GM23338 (cell line): ENCODE measurements around the gene EDN2. TPM values are rescaled to one million over a fixed set of nuclear protein-coding genes. Genes with fewer than 3 reads are reported as not detected.

Source experiments
- ATAC-seq: fragments of 200-7000 bp; cut with Tn5 transposase; 3 replicates; pipeline ENCODE4 v1.9.1; 2020
- DNase-seq: peaks from one replicate; pipeline ENCODE4 v3.0.0-alpha.2; 2015; ENCODE audit warnings: low spot score
- H2AFZ ChIP-seq: fragments of 200-600 bp; sonication (generic); 2 replicates; pipeline ENCODE4 v1.8.0; 2016; ENCODE audit warnings: antibody characterized with exemption, mild to moderate bottlenecking, moderate library complexity
- H3F3A ChIP-seq: fragments of 200-600 bp; sonication (generic); replicated peaks from 2 replicates; pipeline ENCODE4 v1.8.0; 2017; ENCODE audit warnings: antibody characterized with exemption, mixed run types, low read depth
- H3K27ac ChIP-seq: fragments of 200-600 bp; sonication (generic); 2 replicates; pipeline ENCODE4 v1.6.1; 2016; ENCODE audit warnings: low read depth
- H3K27me3 ChIP-seq: fragments of 200-600 bp; sonication (generic); 2 replicates; pipeline ENCODE4 v1.8.0; 2016; ENCODE audit warnings: mild to moderate bottlenecking, mixed run types, moderate library complexity; ENCODE audit not compliant: insufficient read depth
- H3K36me3 ChIP-seq: fragments of 200-600 bp; sonication (generic); 2 replicates; pipeline ENCODE4 v1.8.0; 2016; ENCODE audit warnings: mild to moderate bottlenecking; ENCODE audit not compliant: insufficient read depth
- H3K4me1 ChIP-seq: fragments of 200-600 bp; sonication (generic); 2 replicates; pipeline ENCODE4 v1.8.0; 2016; ENCODE audit warnings: mild to moderate bottlenecking, moderate library complexity; ENCODE audit not compliant: insufficient read depth
- H3K4me2 ChIP-seq: fragments of 200-600 bp; sonication (generic); 2 replicates; pipeline ENCODE4 v1.7.1; 2017; ENCODE audit warnings: mixed run types
- H3K4me3 ChIP-seq: fragments of 200-600 bp; sonication (generic); 2 replicates; pipeline ENCODE4 v1.6.1; 2016; ENCODE audit warnings: mixed run types
- H3K79me2 ChIP-seq: fragments of 200-600 bp; sonication (generic); replicated peaks from 2 replicates; pipeline ENCODE4 v1.8.0; 2017; ENCODE audit warnings: mild to moderate bottlenecking; ENCODE audit not compliant: insufficient read depth
- H3K9me2 ChIP-seq: fragments of 200-600 bp; sonication (generic); 2 replicates; pipeline ENCODE4 v1.8.0; 2017; ENCODE audit not compliant: insufficient read depth
- H4K20me1 ChIP-seq: fragments of 200-600 bp; sonication (generic); replicated peaks from 2 replicates; pipeline ENCODE4 v1.8.0; 2017; ENCODE audit warnings: mild to moderate bottlenecking; ENCODE audit not compliant: insufficient read depth
- H3K27ac Mint-ChIP-seq: 2 replicates; pipeline ENCODE4 v1.8.0; 2020; ENCODE audit warnings: inconsistent platforms, mild to moderate bottlenecking, moderate library complexity, mixed read lengths
- H3K27me3 Mint-ChIP-seq: 3 replicates; pipeline ENCODE4 v1.8.0; 2022; ENCODE audit warnings: low read depth, mild to moderate bottlenecking, moderate library complexity, mixed read lengths, inconsistent platforms; ENCODE audit not compliant: insufficient read depth, poor library complexity
- H3K36me3 Mint-ChIP-seq: 3 replicates; pipeline ENCODE4 v1.8.0; 2021; ENCODE audit warnings: low read depth, mild to moderate bottlenecking, inconsistent platforms, moderate library complexity, mixed read lengths
- H3K4me1 Mint-ChIP-seq: 3 replicates; pipeline ENCODE4 v1.8.0; 2020; ENCODE audit warnings: mild to moderate bottlenecking, inconsistent platforms, mixed read lengths
- H3K4me3 Mint-ChIP-seq: 3 replicates; pipeline ENCODE4 v1.8.0; 2021; ENCODE audit warnings: moderate library complexity, mild to moderate bottlenecking, inconsistent platforms, mixed read lengths
- H3K9me3 Mint-ChIP-seq: 3 replicates; pipeline ENCODE4 v1.8.0; 2020; ENCODE audit warnings: moderate library complexity, mild to moderate bottlenecking, inconsistent platforms, mixed read lengths
- CREB1 ChIP-seq: fragments of 250-450 bp; sonication (Bioruptor Pico); IDR thresholded peaks from 2 replicates; pipeline ENCODE4 v1.5.0; 2020; ENCODE audit warnings: low read depth, mild to moderate bottlenecking, moderate library complexity
- EZH2 ChIP-seq: fragments of 200-600 bp; sonication (generic); IDR thresholded peaks from one replicate; pipeline ENCODE4 v1.8.0; 2017; ENCODE audit warnings: antibody characterized with exemption, mild to moderate bottlenecking, low read depth; ENCODE audit not compliant: unreplicated experiment
- EZH2phosphoT487 ChIP-seq: fragments of 200-600 bp; sonication (generic); IDR thresholded peaks from one replicate; pipeline ENCODE4 v1.8.1; 2018; ENCODE audit warnings: antibody characterized with exemption; ENCODE audit not compliant: unreplicated experiment
- JUNB ChIP-seq: IDR thresholded peaks from one replicate; pipeline ENCODE4 v1.6.1; 2016; ENCODE audit warnings: antibody characterized with exemption; ENCODE audit not compliant: unreplicated experiment
- NANOG ChIP-seq: IDR thresholded peaks from 2 replicates; pipeline ENCODE4 v1.6.1; 2016; ENCODE audit warnings: antibody characterized with exemption, borderline replicate concordance
- POLR2AphosphoS5 ChIP-seq: IDR thresholded peaks from 2 replicates; pipeline ENCODE4 v1.6.1; 2016; ENCODE audit warnings: antibody characterized with exemption, low read depth
- STAT1 ChIP-seq: IDR thresholded peaks from one replicate; pipeline ENCODE4 v1.6.1; 2016; ENCODE audit warnings: antibody characterized with exemption; ENCODE audit not compliant: unreplicated experiment
- ZNF114 ChIP-seq: fragments of 250-450 bp; sonication (Bioruptor Pico); IDR thresholded peaks from 2 replicates; pipeline ENCODE4 v1.5.0; 2020; ENCODE audit warnings: mild to moderate bottlenecking, moderate library complexity
- ZNF331 ChIP-seq: fragments of 250-450 bp; sonication (Bioruptor Pico); IDR thresholded peaks from 2 replicates; pipeline ENCODE4 v1.5.0; 2020; ENCODE audit warnings: low read depth, mild to moderate bottlenecking, moderate library complexity
- polyA plus RNA-seq: library from polyadenylated mRNA; unstranded; fragments of >200 nt; fragmentation: Nextera tagmentation; extraction: Ambion mirVana; gene quantifications from 2 replicates; pipeline ENCODE4 v1.2.1, GENCODE V29; 2016
- total RNA-seq: library from RNA; depleted of rRNA; stranded (reverse); fragments of >200 nt; shearing (Covaris generic); gene quantifications from 2 replicates; pipeline ENCODE4 v1.2.3, GENCODE V29; 2014
- TF ChIP-seq, protein P1 (sequence below): fragments of 250-450 bp; sonication (Bioruptor Pico); IDR thresholded peaks from 2 replicates; pipeline ENCODE4 v1.5.0; 2020; ENCODE audit warnings: mild to moderate bottlenecking, moderate library complexity
- TF ChIP-seq, protein P2 (sequence below): IDR thresholded peaks from one replicate; pipeline ENCODE4 v1.6.1; 2018; ENCODE audit warnings: antibody characterized with exemption; ENCODE audit not compliant: unreplicated experiment
- TF ChIP-seq, protein P3 (sequence below), 2 experiments: fragments of 200-600 bp in 1 of 2; sonication (generic) in 1 of 2; conservative IDR thresholded peaks; 2 replicates each; pipeline versions ENCODE4 v1.5.1 to v1.6.1; 2016 to 2017; ENCODE audit warnings: antibody characterized with exemption in 2 of 2, low read depth in 2 of 2, mild to moderate bottlenecking in 2 of 2, moderate library complexity in 1 of 2
- TF ChIP-seq, protein P4 (sequence below): IDR thresholded peaks from 2 replicates; pipeline ENCODE4 v1.6.1; 2016; ENCODE audit warnings: antibody characterized with exemption

EDN2 gene
- total and polyA plus RNA-seq, 2 experiments from 2014 or later, result not detected

GRCh38 chr1:41486053-41486370 lies 1.5 kb upstream of the EDN2 start:
- Histone ChIP-seq H3K27ac (no peak overlapping the region), H3F3A (no peaks in the 10 kb centered on the region), H3K79me2 (no peaks in the 10 kb centered on the region), H3K9me2 (peaks cover 4% of the 10 kb centered on the region; the same call in 1 of the 2 replicates), H3K4me2 (peak overlapping the region; percentile 68), H3K36me3 (no peaks in the 10 kb centered on the region), H2AFZ (peak overlapping the region; percentile 43; the same call in 1 of the 2 replicates), H3K27me3 (no peaks in the 10 kb centered on the region), H3K4me1 (peaks cover 26% of the 10 kb centered on the region), H4K20me1 (no peaks in the 10 kb centered on the region), H3K4me3 (peak overlapping the region; percentile 20; the same call in 1 of the 2 replicates)
- DNase-seq, result no peak
- H3K9me3 Mint-ChIP-seq, result no peaks in the 10 kb centered on the region
- no peaks in the 10 kb centered on the region for H3K36me3 Mint-ChIP-seq
- no peak overlapping the region for H3K27ac Mint-ChIP-seq
- no peak for TF ChIP-seq ZNF114 (CRISPR knock-in tag)
- no peak for TF ChIP-seq JUNB
- TF ChIP-seq, protein P1, sequence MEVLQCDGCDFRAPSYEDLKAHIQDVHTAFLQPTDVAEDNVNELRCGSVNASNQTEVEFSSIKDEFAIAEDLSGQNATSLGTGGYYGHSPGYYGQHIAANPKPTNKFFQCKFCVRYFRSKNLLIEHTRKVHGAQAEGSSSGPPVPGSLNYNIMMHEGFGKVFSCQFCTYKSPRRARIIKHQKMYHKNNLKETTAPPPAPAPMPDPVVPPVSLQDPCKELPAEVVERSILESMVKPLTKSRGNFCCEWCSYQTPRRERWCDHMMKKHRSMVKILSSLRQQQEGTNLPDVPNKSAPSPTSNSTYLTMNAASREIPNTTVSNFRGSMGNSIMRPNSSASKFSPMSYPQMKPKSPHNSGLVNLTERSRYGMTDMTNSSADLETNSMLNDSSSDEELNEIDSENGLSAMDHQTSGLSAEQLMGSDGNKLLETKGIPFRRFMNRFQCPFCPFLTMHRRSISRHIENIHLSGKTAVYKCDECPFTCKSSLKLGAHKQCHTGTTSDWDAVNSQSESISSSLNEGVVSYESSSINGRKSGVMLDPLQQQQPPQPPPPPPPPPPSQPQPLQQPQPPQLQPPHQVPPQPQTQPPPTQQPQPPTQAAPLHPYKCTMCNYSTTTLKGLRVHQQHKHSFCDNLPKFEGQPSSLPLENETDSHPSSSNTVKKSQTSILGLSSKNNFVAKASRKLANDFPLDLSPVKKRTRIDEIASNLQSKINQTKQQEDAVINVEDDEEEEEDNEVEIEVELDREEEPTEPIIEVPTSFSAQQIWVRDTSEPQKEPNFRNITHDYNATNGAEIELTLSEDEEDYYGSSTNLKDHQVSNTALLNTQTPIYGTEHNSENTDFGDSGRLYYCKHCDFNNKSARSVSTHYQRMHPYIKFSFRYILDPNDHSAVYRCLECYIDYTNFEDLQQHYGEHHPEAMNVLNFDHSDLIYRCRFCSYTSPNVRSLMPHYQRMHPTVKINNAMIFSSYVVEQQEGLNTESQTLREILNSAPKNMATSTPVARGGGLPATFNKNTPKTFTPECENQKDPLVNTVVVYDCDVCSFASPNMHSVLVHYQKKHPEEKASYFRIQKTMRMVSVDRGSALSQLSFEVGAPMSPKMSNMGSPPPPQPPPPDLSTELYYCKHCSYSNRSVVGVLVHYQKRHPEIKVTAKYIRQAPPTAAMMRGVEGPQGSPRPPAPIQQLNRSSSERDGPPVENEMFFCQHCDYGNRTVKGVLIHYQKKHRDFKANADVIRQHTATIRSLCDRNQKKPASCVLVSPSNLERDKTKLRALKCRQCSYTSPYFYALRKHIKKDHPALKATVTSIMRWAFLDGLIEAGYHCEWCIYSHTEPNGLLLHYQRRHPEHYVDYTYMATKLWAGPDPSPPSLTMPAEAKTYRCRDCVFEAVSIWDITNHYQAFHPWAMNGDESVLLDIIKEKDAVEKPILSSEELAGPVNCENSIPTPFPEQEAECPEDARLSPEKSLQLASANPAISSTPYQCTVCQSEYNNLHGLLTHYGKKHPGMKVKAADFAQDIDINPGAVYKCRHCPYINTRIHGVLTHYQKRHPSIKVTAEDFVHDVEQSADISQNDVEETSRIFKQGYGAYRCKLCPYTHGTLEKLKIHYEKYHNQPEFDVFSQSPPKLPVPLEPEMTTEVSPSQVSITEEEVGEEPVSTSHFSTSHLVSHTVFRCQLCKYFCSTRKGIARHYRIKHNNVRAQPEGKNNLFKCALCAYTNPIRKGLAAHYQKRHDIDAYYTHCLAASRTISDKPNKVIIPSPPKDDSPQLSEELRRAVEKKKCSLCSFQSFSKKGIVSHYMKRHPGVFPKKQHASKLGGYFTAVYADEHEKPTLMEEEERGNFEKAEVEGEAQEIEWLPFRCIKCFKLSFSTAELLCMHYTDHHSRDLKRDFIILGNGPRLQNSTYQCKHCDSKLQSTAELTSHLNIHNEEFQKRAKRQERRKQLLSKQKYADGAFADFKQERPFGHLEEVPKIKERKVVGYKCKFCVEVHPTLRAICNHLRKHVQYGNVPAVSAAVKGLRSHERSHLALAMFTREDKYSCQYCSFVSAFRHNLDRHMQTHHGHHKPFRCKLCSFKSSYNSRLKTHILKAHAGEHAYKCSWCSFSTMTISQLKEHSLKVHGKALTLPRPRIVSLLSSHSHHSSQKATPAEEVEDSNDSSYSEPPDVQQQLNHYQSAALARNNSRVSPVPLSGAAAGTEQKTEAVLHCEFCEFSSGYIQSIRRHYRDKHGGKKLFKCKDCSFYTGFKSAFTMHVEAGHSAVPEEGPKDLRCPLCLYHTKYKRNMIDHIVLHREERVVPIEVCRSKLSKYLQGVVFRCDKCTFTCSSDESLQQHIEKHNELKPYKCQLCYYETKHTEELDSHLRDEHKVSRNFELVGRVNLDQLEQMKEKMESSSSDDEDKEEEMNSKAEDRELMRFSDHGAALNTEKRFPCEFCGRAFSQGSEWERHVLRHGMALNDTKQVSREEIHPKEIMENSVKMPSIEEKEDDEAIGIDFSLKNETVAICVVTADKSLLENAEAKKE (CRISPR knock-in tag), result no peak
- TF ChIP-seq EZH2, result no peak
- TF ChIP-seq, protein P2, sequence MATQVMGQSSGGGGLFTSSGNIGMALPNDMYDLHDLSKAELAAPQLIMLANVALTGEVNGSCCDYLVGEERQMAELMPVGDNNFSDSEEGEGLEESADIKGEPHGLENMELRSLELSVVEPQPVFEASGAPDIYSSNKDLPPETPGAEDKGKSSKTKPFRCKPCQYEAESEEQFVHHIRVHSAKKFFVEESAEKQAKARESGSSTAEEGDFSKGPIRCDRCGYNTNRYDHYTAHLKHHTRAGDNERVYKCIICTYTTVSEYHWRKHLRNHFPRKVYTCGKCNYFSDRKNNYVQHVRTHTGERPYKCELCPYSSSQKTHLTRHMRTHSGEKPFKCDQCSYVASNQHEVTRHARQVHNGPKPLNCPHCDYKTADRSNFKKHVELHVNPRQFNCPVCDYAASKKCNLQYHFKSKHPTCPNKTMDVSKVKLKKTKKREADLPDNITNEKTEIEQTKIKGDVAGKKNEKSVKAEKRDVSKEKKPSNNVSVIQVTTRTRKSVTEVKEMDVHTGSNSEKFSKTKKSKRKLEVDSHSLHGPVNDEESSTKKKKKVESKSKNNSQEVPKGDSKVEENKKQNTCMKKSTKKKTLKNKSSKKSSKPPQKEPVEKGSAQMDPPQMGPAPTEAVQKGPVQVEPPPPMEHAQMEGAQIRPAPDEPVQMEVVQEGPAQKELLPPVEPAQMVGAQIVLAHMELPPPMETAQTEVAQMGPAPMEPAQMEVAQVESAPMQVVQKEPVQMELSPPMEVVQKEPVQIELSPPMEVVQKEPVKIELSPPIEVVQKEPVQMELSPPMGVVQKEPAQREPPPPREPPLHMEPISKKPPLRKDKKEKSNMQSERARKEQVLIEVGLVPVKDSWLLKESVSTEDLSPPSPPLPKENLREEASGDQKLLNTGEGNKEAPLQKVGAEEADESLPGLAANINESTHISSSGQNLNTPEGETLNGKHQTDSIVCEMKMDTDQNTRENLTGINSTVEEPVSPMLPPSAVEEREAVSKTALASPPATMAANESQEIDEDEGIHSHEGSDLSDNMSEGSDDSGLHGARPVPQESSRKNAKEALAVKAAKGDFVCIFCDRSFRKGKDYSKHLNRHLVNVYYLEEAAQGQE, result no peak
- TF ChIP-seq POLR2AphosphoS5, result no peak
- TF ChIP-seq, protein P3, sequence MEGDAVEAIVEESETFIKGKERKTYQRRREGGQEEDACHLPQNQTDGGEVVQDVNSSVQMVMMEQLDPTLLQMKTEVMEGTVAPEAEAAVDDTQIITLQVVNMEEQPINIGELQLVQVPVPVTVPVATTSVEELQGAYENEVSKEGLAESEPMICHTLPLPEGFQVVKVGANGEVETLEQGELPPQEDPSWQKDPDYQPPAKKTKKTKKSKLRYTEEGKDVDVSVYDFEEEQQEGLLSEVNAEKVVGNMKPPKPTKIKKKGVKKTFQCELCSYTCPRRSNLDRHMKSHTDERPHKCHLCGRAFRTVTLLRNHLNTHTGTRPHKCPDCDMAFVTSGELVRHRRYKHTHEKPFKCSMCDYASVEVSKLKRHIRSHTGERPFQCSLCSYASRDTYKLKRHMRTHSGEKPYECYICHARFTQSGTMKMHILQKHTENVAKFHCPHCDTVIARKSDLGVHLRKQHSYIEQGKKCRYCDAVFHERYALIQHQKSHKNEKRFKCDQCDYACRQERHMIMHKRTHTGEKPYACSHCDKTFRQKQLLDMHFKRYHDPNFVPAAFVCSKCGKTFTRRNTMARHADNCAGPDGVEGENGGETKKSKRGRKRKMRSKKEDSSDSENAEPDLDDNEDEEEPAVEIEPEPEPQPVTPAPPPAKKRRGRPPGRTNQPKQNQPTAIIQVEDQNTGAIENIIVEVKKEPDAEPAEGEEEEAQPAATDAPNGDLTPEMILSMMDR (conservative IDR thresholded peaks at IDR 0.05; ENCODE audit: low read depth in 2 of 2), result no peak
- TF ChIP-seq, protein P4, sequence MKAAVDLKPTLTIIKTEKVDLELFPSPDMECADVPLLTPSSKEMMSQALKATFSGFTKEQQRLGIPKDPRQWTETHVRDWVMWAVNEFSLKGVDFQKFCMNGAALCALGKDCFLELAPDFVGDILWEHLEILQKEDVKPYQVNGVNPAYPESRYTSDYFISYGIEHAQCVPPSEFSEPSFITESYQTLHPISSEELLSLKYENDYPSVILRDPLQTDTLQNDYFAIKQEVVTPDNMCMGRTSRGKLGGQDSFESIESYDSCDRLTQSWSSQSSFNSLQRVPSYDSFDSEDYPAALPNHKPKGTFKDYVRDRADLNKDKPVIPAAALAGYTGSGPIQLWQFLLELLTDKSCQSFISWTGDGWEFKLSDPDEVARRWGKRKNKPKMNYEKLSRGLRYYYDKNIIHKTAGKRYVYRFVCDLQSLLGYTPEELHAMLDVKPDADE, result no peak
- TF ChIP-seq CREB1 (CRISPR knock-in tag), result no peak
- TF ChIP-seq EZH2phosphoT487, result no peak
- TF ChIP-seq ZNF331 (CRISPR knock-in tag), result no peak
- no peak for TF ChIP-seq STAT1
- TF ChIP-seq NANOG, result no peak
- no peak for ATAC-seq
- peak overlapping the region; percentile 48; the same call in 1 of the 3 replicates for H3K4me3 Mint-ChIP-seq
- H3K27me3 Mint-ChIP-seq, result peaks cover 14% of the 10 kb centered on the region
- H3K4me1 Mint-ChIP-seq, result peaks cover 30% of the 10 kb centered on the region
